ENCODE data around the gene ZNF442. TPM values are rescaled to one million over a fixed set of nuclear protein-coding genes. Genes with fewer than 3 reads are reported as not detected.

ZNF442 gene
- total RNA-seq, 4 donors from 2014 or later, result 5.0 to 15.4 (median 9.5) TPM

GRCh38 chr19:12333162-12334159 is 32.0 kb downstream of the ZNF442 start, which contains the start of gene ZNF563:
TSS of gene ZNF563 (minus strand) at chr19:12333633. CDS start at chr19:12333482, 151 bp downstream.
- Histone ChIP-seq H3K36me3 (no peaks in the 10 kb centered on the region), H3K9me3 (no peaks in the 10 kb centered on the region), H3K27ac (peak within 1 kb of the TSS; percentile 85 to 91), H3K27me3 (no peaks in the 10 kb centered on the region), H3K4me3 (peak within 1 kb of the TSS; percentile 48 to 79), H3K4me1 (peaks cover 0 to 5% of the 10 kb centered on the region in 2 donors)
- intact Hi-C loops (cut with DNase I; ENCODE audit: low total_unique reads), result no loop called here
- TF ChIP-seq, protein P1, sequence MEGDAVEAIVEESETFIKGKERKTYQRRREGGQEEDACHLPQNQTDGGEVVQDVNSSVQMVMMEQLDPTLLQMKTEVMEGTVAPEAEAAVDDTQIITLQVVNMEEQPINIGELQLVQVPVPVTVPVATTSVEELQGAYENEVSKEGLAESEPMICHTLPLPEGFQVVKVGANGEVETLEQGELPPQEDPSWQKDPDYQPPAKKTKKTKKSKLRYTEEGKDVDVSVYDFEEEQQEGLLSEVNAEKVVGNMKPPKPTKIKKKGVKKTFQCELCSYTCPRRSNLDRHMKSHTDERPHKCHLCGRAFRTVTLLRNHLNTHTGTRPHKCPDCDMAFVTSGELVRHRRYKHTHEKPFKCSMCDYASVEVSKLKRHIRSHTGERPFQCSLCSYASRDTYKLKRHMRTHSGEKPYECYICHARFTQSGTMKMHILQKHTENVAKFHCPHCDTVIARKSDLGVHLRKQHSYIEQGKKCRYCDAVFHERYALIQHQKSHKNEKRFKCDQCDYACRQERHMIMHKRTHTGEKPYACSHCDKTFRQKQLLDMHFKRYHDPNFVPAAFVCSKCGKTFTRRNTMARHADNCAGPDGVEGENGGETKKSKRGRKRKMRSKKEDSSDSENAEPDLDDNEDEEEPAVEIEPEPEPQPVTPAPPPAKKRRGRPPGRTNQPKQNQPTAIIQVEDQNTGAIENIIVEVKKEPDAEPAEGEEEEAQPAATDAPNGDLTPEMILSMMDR (IDR thresholded peaks at IDR 0.05), result no peak
- peak; percentile 80 to 89 for TF ChIP-seq POLR2A (IDR thresholded peaks at IDR 0.05)
- peak; percentile 97 to 98 for DNase-seq

DNA sequence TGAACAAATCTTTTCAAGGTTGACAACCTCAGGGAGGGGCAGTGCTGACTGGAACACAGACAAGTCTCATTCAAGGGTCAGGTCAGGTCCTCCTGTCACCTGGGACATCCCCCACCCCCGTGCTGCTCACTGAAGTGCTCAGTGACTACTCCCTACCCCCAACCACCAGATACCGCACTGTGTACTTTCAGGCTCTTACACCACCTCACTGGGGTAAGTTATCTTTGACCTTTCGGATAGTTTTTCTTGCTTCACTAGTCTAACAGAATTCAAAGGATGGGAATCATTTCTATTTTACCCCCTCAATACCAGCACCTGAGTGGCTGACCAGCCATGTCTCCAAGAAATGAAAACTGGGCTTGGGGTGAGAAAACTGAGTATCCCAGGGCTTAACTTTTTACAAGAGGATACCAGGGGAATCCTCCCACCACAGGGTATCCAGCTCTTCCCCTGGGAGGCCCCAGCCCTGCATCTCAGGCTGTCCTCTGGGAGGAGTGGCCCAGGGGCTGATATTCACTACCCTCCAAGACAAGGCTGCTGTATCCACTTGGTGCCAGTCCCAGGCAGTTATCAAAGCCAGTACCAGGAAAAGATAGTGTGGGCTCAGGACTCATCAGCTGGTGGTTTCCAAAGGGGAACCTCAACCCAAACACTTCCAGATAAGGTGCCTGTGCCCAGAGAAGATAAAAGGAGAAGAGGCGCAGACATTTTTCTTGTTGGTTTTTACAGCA is 34.1 kb downstream of the ZNF442 start:
- Histone ChIP-seq H3K27ac (no peak overlapping the region), H3K36me3 (no peaks in the 10 kb centered on the region), H3K4me3 (no peak overlapping the region), H3K27me3 (no peaks in the 10 kb centered on the region), H3K9me3 (no peaks in the 10 kb centered on the region), H3K4me1 (peaks cover 0 to 5% of the 10 kb centered on the region in 2 donors)
- no peak for DNase-seq
- TF ChIP-seq, protein P1 (IDR thresholded peaks at IDR 0.05), result no peak
- no peak for TF ChIP-seq POLR2A (IDR thresholded peaks at IDR 0.05)
- intact Hi-C loops (cut with DNase I; ENCODE audit: low total_unique reads), result no loop called here

- Histone ChIP-seq H3K4me3 (no peak overlapping the region), H3K36me3 (no peaks in the 10 kb centered on the region), H3K27ac (no peak overlapping the region), H3K4me1 (peaks cover 0 to 5% of the 10 kb centered on the region in 2 donors), H3K27me3 (no peaks in the 10 kb centered on the region), H3K9me3 (no peaks in the 10 kb centered on the region)
- no peak for DNase-seq
- intact Hi-C loops (cut with DNase I; ENCODE audit: low total_unique reads), result no loop called here
- no peak for TF ChIP-seq POLR2A (IDR thresholded peaks at IDR 0.05)
- TF ChIP-seq, protein P1 (IDR thresholded peaks at IDR 0.05), result no peak
These were observed 35.1 kb downstream of the ZNF442 start for GRCh38 chr19:12330340-12330739.

GRCh38 chr19:12325690-12326089 is 39.8 kb downstream of the ZNF442 start:
- no peaks in the 10 kb centered on the region for H3K27me3 ChIP-seq
- H3K4me3 ChIP-seq, result no peak overlapping the region
- H3K4me1 ChIP-seq, result no peaks in the 10 kb centered on the region
- no peak overlapping the region for H3K27ac ChIP-seq
- TF ChIP-seq POLR2A (IDR thresholded peaks at IDR 0.05), result no peak
- TF ChIP-seq, protein P1 (IDR thresholded peaks at IDR 0.05), result no peak
- no peaks in the 10 kb centered on the region for H3K36me3 ChIP-seq
- H3K9me3 ChIP-seq, result no peaks in the 10 kb centered on the region
- no peak for DNase-seq
- intact Hi-C loops (cut with DNase I; ENCODE audit: low total_unique reads), result no loop called here
